Activated CD8-positive, alpha-beta memory T cell treated with anti-CD3 and anti-CD28 coated beads for 36 hours (primary cell): ENCODE measurements around the gene B4GALT6. TPM values are rescaled to one million over a fixed set of nuclear protein-coding genes. Genes with fewer than 3 reads are reported as not detected.
"Not testable (repeated sequence)": the region's sequence is repeated elsewhere in the genome, so short reads cannot be mapped to it uniquely, and the experiment has no call there.

ENCODE experiments used
- CTCF ChIA-PET: fragments of 350-600 bp; sonication (Branson Sonifier 250); formaldehyde crosslinking; loops from one replicate; lab custom pipeline; 2021; ENCODE audit warnings: antibody characterized with exemption; lab: Charles Lee
- POLR2A ChIA-PET: fragments of 350-600 bp; sonication (Branson Sonifier 250); formaldehyde crosslinking; loops from one replicate; lab custom pipeline; 2021; ENCODE audit warnings: antibody characterized with exemption; lab: Charles Lee
- total RNA-seq, 2 experiments: library from RNA; stranded (reverse); gene quantifications; one replicate each; pipeline ENCODE4 v1.2.3, GENCODE V29; 2021

Gene B4GALT6, protein sequence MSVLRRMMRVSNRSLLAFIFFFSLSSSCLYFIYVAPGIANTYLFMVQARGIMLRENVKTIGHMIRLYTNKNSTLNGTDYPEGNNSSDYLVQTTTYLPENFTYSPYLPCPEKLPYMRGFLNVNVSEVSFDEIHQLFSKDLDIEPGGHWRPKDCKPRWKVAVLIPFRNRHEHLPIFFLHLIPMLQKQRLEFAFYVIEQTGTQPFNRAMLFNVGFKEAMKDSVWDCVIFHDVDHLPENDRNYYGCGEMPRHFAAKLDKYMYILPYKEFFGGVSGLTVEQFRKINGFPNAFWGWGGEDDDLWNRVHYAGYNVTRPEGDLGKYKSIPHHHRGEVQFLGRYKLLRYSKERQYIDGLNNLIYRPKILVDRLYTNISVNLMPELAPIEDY
- 1 to 10 TPM; 3.8 to 4.3 TPM for total RNA-seq

- CTCF ChIA-PET = interaction anchor here (0.8 to 1.5 kb wide), 2 partner anchors 25 to 38 kb away, joined by 3 read pairs; no protein-coding TSS in a partner anchor
- POLR2A ChIA-PET = no interaction called here
These were observed at the start of gene B4GALT6 for GRCh38 chr18:31684279-31685096. B4GALT6 (minus strand) TSS chr18:31684581; CDS start chr18:31684426, 155 bp downstream.

- ChIA-PET CTCF (interaction anchor here (2.3 kb wide), 1 partner anchor 9 kb away, joined by 8 read pairs; no protein-coding TSS in a partner anchor), POLR2A (no interaction called here)
These were observed 47.2 kb upstream of the B4GALT6 start for GRCh38 chr18:31731628-31732027.

DNA sequence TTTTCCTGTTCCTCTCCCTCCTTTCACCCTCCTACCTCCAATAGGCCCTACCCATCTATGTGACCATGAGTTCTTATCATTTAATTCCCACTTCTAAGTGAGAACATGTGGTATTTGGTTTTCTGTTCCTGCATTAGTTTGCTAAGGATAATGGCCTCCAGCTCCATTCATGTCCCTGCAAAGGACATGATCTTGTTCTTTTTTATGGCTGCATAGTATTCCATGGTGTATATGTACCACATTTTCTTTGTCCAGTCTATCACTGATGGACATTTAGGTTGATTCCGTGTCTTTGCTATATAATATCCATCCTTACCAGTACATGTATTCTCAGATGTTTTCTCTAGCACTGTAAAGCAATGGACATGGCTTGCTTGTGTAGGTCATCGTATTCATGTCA lies 44.8 kb upstream of the B4GALT6 start:
- POLR2A ChIA-PET, CTCF ChIA-PET: not testable (repeated sequence)

GRCh38 chr18:31723990-31724711 lies 39.8 kb upstream of the B4GALT6 start:
- POLR2A ChIA-PET = no interaction called here
- CTCF ChIA-PET = interaction anchor here (1.4 to 1.6 kb wide), 3 partner anchors 54 to 172 kb away, joined by 3 to 7 read pairs (median 3); no protein-coding TSS in a partner anchor

DNA sequence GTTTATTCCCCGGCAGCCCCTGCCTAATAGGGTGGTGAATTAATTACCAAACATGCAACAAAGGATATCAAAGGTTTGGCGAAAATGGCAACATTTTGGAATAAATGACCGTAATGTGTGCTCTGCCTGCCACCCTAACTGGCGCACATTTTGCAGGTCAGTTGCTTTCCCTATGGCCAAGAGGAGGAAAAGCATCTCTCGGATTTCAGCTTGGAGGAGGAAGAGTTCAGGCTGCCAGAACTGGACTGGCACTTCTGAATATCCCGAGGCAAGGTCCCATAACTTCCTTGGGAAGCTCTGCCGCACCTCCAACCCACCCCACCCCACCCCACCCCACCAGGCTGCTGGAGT lies 39.2 kb upstream of the B4GALT6 start:
- ChIA-PET CTCF (interaction anchor here (1.5 to 1.6 kb wide), 2 partner anchors 168 to 171 kb away, joined by 3 to 7 read pairs; no protein-coding TSS in a partner anchor), POLR2A (no interaction called here)

DNA sequence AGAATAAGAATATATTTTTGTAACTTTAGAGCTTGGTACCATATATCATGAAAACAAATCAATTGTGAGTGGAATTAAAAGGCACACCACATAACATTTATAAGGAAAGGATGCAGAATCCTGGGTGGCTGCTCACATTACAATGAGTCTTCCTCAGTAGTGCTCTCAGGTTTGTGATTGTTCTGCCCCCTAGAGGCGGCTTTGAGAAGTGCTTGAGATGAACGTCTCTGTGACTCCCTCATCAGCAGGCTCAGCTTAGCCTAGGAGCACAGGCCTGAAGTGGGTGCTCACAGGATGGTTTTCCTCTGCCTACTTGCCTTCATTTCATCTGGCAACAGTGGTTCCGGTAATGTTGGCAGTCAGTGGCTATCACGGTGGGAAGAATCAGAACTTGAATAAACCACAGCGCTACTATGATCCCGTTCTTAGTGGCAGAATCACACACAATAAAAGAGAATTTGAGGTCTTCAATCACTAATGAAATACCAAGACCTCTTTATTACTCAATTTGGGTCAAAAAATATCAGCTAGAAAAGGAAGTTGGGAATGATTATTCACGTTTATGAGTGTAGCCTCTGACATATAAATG lies 38.1 kb upstream of the B4GALT6 start:
- ChIA-PET POLR2A (interaction anchor here (0.5 to 0.6 kb wide), 2 partner anchors 165 to 212 kb away, joined by 3 to 4 read pairs; no protein-coding TSS in a partner anchor), CTCF (interaction anchor here (0.8 to 1.8 kb wide), 7 partner anchors 9 to 170 kb away, joined by 3 to 12 read pairs (median 3); partner anchors contain the start of gene B4GALT6)

DNA sequence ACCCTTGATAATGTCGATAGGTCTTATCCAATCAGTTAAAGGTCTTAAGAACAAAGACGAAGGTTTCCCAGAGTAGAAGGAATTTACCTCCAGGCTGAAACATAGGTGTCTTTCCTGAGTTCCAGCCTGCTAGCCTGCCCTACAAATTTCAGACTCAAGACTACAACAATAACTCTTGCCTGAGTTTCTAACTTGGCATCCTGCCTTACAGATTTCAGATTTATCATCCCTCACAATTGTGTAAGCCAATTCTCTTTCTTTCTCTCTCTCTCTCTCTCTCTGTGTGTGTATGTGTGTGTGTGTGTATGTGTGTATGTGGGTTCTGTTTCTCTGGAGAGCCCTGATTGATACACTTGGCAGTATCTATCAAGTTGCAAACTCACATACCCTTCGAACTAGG lies 37.2 kb upstream of the B4GALT6 start:
- ChIA-PET CTCF (interaction anchor here (1.0 to 1.8 kb wide), 5 partner anchors 10 to 165 kb away, joined by 3 to 12 read pairs (median 5); partner anchors contain the start of gene B4GALT6), POLR2A (no interaction called here)

DNA sequence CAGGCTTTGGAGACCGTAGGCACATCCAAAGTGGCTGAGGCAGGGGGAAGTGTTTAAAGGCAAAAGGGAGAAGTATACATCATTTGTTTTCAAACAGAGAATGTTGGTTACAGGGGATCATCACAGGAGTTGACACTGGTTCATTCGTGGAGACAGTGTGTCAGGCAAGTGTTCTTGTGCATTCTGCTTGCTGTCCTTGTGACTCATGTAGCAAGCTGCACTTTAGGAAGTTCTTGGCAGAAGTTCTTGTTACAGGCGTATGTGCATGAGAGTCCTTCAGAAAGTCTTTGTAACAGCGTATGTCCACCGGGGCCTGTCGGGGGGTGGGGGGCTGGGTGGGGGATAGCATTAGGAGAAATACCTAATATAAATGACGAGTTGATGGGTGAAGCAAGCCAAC lies 36.5 kb upstream of the B4GALT6 start:
- POLR2A ChIA-PET = no interaction called here
- CTCF ChIA-PET = no interaction called here

GRCh38 chr18:31719363-31720006 lies 35.1 kb upstream of the B4GALT6 start:
- POLR2A ChIA-PET = no interaction called here
- CTCF ChIA-PET = interaction anchor here (1.3 kb wide), 1 partner anchor 163 kb away, joined by 7 read pairs; no protein-coding TSS in a partner anchor

GRCh38 chr18:31718386-31718785 lies 34.0 kb upstream of the B4GALT6 start:
- POLR2A ChIA-PET = no interaction called here
- CTCF ChIA-PET = no interaction called here

DNA sequence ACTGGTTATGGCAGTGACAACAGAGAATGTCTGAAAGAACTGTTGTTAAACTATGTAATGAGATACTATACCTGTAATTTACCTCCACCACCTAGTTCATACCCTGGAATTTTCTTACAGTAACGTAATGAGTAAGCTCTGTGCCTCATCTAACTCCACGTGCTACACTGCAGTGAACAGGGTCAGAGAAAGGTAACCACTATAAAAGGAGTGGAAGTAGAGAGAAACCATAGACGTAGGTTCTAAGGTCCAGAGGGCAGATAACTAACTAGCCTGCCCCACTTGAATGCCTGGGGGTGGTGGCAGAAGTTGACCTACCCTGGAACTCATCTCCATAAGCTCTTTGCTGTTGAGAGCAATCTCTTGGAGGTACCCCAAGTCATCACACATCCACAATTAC lies 32.0 kb upstream of the B4GALT6 start:
- CTCF ChIA-PET = no interaction called here
- POLR2A ChIA-PET = no interaction called here

GRCh38 chr18:31711365-31712172 lies 27.2 kb upstream of the B4GALT6 start:
- ChIA-PET CTCF (no interaction called here), POLR2A (no interaction called here)

DNA sequence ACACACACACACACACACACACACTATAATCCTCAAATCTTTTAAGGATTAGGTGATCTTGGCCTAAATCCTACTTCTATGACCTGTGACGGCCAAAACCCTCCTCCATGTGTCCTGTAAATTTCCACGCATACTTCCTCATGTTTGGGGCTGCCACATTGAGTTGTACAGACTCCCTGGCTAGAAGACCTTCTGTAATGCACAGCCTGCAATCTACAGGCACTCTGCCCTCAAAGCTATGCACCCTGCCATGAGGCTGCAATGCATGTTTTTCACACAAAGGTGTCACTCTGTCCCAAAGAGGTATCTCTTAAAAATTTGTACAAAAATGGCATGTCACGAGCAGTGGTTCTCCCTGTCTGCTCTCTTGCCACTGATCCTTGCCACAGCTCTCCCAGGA lies 26.4 kb upstream of the B4GALT6 start:
- ChIA-PET POLR2A (no interaction called here), CTCF (no interaction called here)

DNA sequence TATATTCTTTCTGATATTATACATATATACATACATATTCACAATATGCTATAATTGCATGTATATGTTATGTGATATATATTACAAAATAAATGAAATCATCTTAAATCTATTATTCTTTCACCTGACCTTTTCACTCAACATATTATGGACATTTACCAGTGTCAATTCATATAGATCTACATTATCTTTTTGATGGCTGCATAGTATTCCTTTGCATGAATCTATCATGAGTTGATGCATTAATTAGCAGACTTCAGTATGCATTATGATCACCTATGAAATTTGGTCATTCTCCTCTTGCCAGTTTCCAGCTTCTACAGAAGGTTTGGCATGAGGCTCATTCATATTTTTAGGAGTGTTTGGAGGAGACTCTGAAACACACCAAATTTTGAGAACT lies 23.4 kb upstream of the B4GALT6 start:
- POLR2A ChIA-PET = no interaction called here
- CTCF ChIA-PET = no interaction called here

- POLR2A ChIA-PET = no interaction called here
- CTCF ChIA-PET = interaction anchor here (1.6 to 1.7 kb wide), 2 partner anchors 20 to 36 kb away, joined by 3 to 5 read pairs; no protein-coding TSS in a partner anchor
These were observed 18.1 kb upstream of the B4GALT6 start for GRCh38 chr18:31702449-31702848.

GRCh38 chr18:31701744-31702143 lies 17.4 kb upstream of the B4GALT6 start:
- POLR2A ChIA-PET = no interaction called here
- CTCF ChIA-PET = no interaction called here

- POLR2A ChIA-PET = no interaction called here
- CTCF ChIA-PET = no interaction called here
These were observed 16.6 kb upstream of the B4GALT6 start for GRCh38 chr18:31700990-31701389.
